SK-N-MC (cell line): Measurements from ENCODE around the gene MACF1.
"Not testable (repeated sequence)": the region's sequence is repeated elsewhere in the genome, so short reads cannot be mapped to it uniquely, and the experiment has no call there.

Experiments
- DNase-seq: peaks from one replicate; pipeline ENCODE4 v3.0.0-alpha.2; 2011; ENCODE audit warnings: low read depth, low spot score
- H3K27ac ChIP-seq: fragments of 200-600 bp; sonication (generic); 2 replicates; pipeline ENCODE4 v1.5.1; 2016; ENCODE audit warnings: mixed run types
- H3K36me3 ChIP-seq: fragments of 200-600 bp; sonication (generic); 2 replicates; pipeline ENCODE4 v1.6.1; 2017; ENCODE audit warnings: antibody characterized with exemption, low read length, mixed read lengths; ENCODE audit not compliant: insufficient read depth
- H3K4me3 ChIP-seq: fragments of 200-600 bp; sonication (generic); 2 replicates; pipeline ENCODE4 v1.5.1; 2016
- H3K9ac ChIP-seq: fragments of 200-600 bp; sonication (generic); 2 replicates; pipeline ENCODE4 v1.8.0; 2017; ENCODE audit warnings: mixed run types, mixed read lengths; ENCODE audit not compliant: insufficient read length
- H3K9me3 ChIP-seq: fragments of 200-600 bp; sonication (generic); 2 replicates; pipeline ENCODE4 v1.6.1; 2017; ENCODE audit warnings: low read depth, mild to moderate bottlenecking, antibody characterized with exemption, low read length, moderate library complexity, mixed read lengths
- EZH2 ChIP-seq: fragments of 200-600 bp; sonication (generic); IDR thresholded peaks from one replicate; pipeline ENCODE4 v1.6.1; 2017; ENCODE audit warnings: antibody characterized with exemption
- FOXP2 ChIP-seq: optimal IDR thresholded peaks from 2 replicates; pipeline ENCODE3; 2011; ENCODE audit warnings: mild to moderate bottlenecking, moderate library complexity; ENCODE audit not compliant: insufficient read depth; ENCODE audit errors: extremely low read length, control extremely low read depth
- POLR2AphosphoS5 ChIP-seq: IDR thresholded peaks from 2 replicates; pipeline ENCODE4 v1.6.1; 2012; ENCODE audit warnings: mild to moderate bottlenecking, low read depth, low read length, borderline replicate concordance

Gene MACF1

GRCh38 chr1:39525366-39526165, 321.1 kb downstream of the MACF1 start:
- Histone ChIP-seq H3K9me3 (no peaks in the 10 kb centered on the region), H3K4me3 (no peak overlapping the region), H3K27ac (no peak overlapping the region), H3K36me3 (peaks cover 7% of the 10 kb centered on the region; the same call in 1 of the 2 replicates), H3K9ac (no peak overlapping the region)
- TF ChIP-seq FOXP2: no peak
- no peak for TF ChIP-seq EZH2
- TF ChIP-seq POLR2AphosphoS5: no peak
- no peak for DNase-seq

- TF ChIP-seq FOXP2: no peak
- no peak for TF ChIP-seq EZH2
- TF ChIP-seq POLR2AphosphoS5: no peak
- H3K36me3 ChIP-seq: peaks cover 12% of the 10 kb centered on the region; the same call in 1 of the 2 replicates
- H3K9ac ChIP-seq: no peak overlapping the region
- no peak for DNase-seq
- no peak overlapping the region for H3K4me3 ChIP-seq
- H3K9me3 ChIP-seq: no peaks in the 10 kb centered on the region
- no peak overlapping the region for H3K27ac ChIP-seq
Observed at GRCh38 chr1:39526466-39527189, 322.1 kb downstream of the MACF1 start.

GRCh38 chr1:39527190-39527579, 322.7 kb downstream of the MACF1 start:
- not testable (repeated sequence) for H3K27ac ChIP-seq, H3K4me3 ChIP-seq, H3K9ac ChIP-seq, DNase-seq, H3K9me3 ChIP-seq
- peaks cover 14% of the 10 kb centered on the region; the same call in 1 of the 2 replicates for H3K36me3 ChIP-seq

- TF ChIP-seq EZH2: no peak
- H3K9ac ChIP-seq: no peak overlapping the region
- H3K27ac ChIP-seq: no peak overlapping the region
- no peak overlapping the region for H3K4me3 ChIP-seq
- DNase-seq: no peak
- H3K9me3 ChIP-seq: no peaks in the 10 kb centered on the region
- H3K36me3 ChIP-seq: peaks cover 14% of the 10 kb centered on the region; the same call in 1 of the 2 replicates
Observed at GRCh38 chr1:39528082-39528481, 323.6 kb downstream of the MACF1 start.

- no peak for DNase-seq
- TF ChIP-seq EZH2: no peak
- no peak for TF ChIP-seq FOXP2
- no peak for TF ChIP-seq POLR2AphosphoS5
- Histone ChIP-seq H3K27ac (no peak overlapping the region), H3K9me3 (no peaks in the 10 kb centered on the region), H3K9ac (no peak overlapping the region), H3K4me3 (no peak overlapping the region), H3K36me3 (peaks cover 17% of the 10 kb centered on the region; the same call in 1 of the 2 replicates)
Observed at GRCh38 chr1:39529901-39530535, 325.5 kb downstream of the MACF1 start.

GRCh38 chr1:39531526-39531925, 327.0 kb downstream of the MACF1 start:
- no peaks in the 10 kb centered on the region for H3K9me3 ChIP-seq
- H3K36me3 ChIP-seq: peaks cover 21% of the 10 kb centered on the region; the same call in 1 of the 2 replicates
- DNase-seq: no peak
- no peak overlapping the region for H3K9ac ChIP-seq
- H3K27ac ChIP-seq: no peak overlapping the region
- TF ChIP-seq EZH2 (no peak), FOXP2 (no peak), POLR2AphosphoS5 (no peak)
- no peak overlapping the region for H3K4me3 ChIP-seq

GRCh38 chr1:39533442-39533841, 328.9 kb downstream of the MACF1 start:
- H3K9me3 ChIP-seq: no peaks in the 10 kb centered on the region
- no peak overlapping the region for H3K9ac ChIP-seq
- H3K27ac ChIP-seq: no peak overlapping the region
- TF ChIP-seq POLR2AphosphoS5 (no peak), EZH2 (no peak)
- DNase-seq: no peak
- peaks cover 14% of the 10 kb centered on the region for H3K36me3 ChIP-seq
- no peak overlapping the region for H3K4me3 ChIP-seq
